B cell (primary cell): ENCODE measurements around the gene LMAN2. TPM values are rescaled to one million over a fixed set of nuclear protein-coding genes. Genes with fewer than 3 reads are reported as not detected.

ENCODE experiments used
- ATAC-seq: fragments of 200-7000 bp; cut with Tn5 transposase; one replicate; pipeline ENCODE4 v1.10.0; 2021; ENCODE audit warnings: low read depth, mild to moderate bottlenecking, moderate number of reproducible peaks, moderate library complexity
- CTCF ChIA-PET: fragments of 350-600 bp; sonication (Branson Sonifier 250); formaldehyde crosslinking; loops from one replicate; lab custom pipeline; 2021; ENCODE audit warnings: antibody characterized with exemption, inconsistent platforms; lab: Charles Lee
- POLR2A ChIA-PET: fragments of 350-600 bp; sonication (Branson Sonifier 250); formaldehyde crosslinking; loops from one replicate; lab custom pipeline; 2021; ENCODE audit warnings: antibody characterized with exemption; lab: Charles Lee
- DNase-seq: peaks from one replicate; pipeline ENCODE4 v3.0.0; 2013
- H2AFZ ChIP-seq: 2 replicates; pipeline ENCODE4 v1.6.1; 2012; ENCODE audit warnings: mild to moderate bottlenecking, low read depth, low read length; ENCODE audit not compliant: insufficient read depth, poor library complexity, severe bottlenecking
- H3K27ac ChIP-seq, 2 donors: 1 replicate in 1 of 2; 2 replicates in 1 of 2; pipeline ENCODE4 v1.5.1; 2012 to 2013; ENCODE audit warnings: low read length in 2 of 2, mild to moderate bottlenecking in 2 of 2, moderate library complexity in 1 of 2
- H3K27me3 ChIP-seq, 4 experiments: fragments of 200-600 bp in 1 of 4; sonication (generic) in 1 of 4; replicated peaks in 1 of 4; 1 replicate in 2 of 4; 2 replicates in 2 of 4; pipeline versions ENCODE4 v1.6.1 to v1.7.0; 2013 to 2016; ENCODE audit warnings: low read length in 3 of 4, mild to moderate bottlenecking in 2 of 4, mixed read lengths in 1 of 4, moderate library complexity in 1 of 4; ENCODE audit not compliant: insufficient read depth in 4 of 4, control insufficient read depth in 3 of 4; ENCODE audit errors: control extremely low read depth in 1 of 4
- H3K36me3 ChIP-seq, 2 experiments: replicated peaks in 1 of 2; 1 replicate in 1 of 2; 2 replicates in 1 of 2; pipeline versions ENCODE4 v1.6.1 to v1.7.1; 2013; ENCODE audit warnings: low read length in 1 of 2; ENCODE audit not compliant: insufficient read depth in 2 of 2, control insufficient read depth in 1 of 2; ENCODE audit errors: control extremely low read depth in 1 of 2, extremely low read depth in 1 of 2
- H3K4me1 ChIP-seq, 2 donors: fragments of 200-600 bp in 1 of 2; sonication (generic) in 1 of 2; 1 replicate in 1 of 2; 2 replicates in 1 of 2; pipeline versions ENCODE4 v1.5.1 to v1.6.1; 2013 to 2017; ENCODE audit warnings: low read length in 2 of 2; ENCODE audit not compliant: control insufficient read depth in 2 of 2, insufficient read depth in 2 of 2
- H3K4me2 ChIP-seq: replicated peaks from 2 replicates; pipeline ENCODE3; 2012; ENCODE audit warnings: mild to moderate bottlenecking, low read depth, low read length; ENCODE audit not compliant: poor library complexity, severe bottlenecking
- H3K4me3 ChIP-seq, 5 experiments: fragments of 200-600 bp in 1 of 5; sonication (generic) in 1 of 5; 1 replicate in 3 of 5; 2 replicates in 2 of 5; pipeline versions ENCODE4 v1.5.1 to v1.7.0; 2011 to 2016; ENCODE audit warnings: low read length in 4 of 5, mild to moderate bottlenecking in 4 of 5, low read depth in 2 of 5, control low read depth in 1 of 5, moderate library complexity in 1 of 5; ENCODE audit not compliant: insufficient read depth in 1 of 5; ENCODE audit errors: control extremely low read depth in 1 of 5, extremely low read depth in 1 of 5
- H3K79me2 ChIP-seq: fragments of 200-600 bp; sonication (generic); one replicate; pipeline ENCODE4 v1.6.0; 2016; ENCODE audit warnings: low read length; ENCODE audit not compliant: control insufficient read depth, insufficient read depth
- H3K9ac ChIP-seq: fragments of 200-600 bp; sonication (generic); 2 replicates; pipeline ENCODE4 v1.6.1; 2017; ENCODE audit warnings: mild to moderate bottlenecking, low read length, moderate library complexity
- H3K9me3 ChIP-seq, 3 donors: one replicate each; pipeline versions ENCODE4 v1.6.1 to v1.7.1; 2013; ENCODE audit warnings: low read length in 2 of 3; ENCODE audit not compliant: control insufficient read depth in 2 of 3, insufficient read depth in 1 of 3; ENCODE audit errors: control extremely low read depth in 1 of 3
- H4K20me1 ChIP-seq: 2 replicates; pipeline ENCODE4 v1.6.0; 2012; ENCODE audit warnings: mild to moderate bottlenecking, low read length; ENCODE audit not compliant: insufficient read depth, control insufficient read depth, poor library complexity, severe bottlenecking
- H3K27ac Mint-ChIP-seq: one replicate; pipeline ENCODE4 v1.8.0; 2021; ENCODE audit warnings: mixed read lengths
- H3K27me3 Mint-ChIP-seq: one replicate; pipeline ENCODE4 v1.8.0; 2021; ENCODE audit warnings: mixed read lengths
- H3K4me1 Mint-ChIP-seq: one replicate; pipeline ENCODE4 v1.8.0; 2021; ENCODE audit warnings: mixed read lengths
- H3K4me3 Mint-ChIP-seq: one replicate; pipeline ENCODE4 v1.8.0; 2021; ENCODE audit warnings: mixed read lengths
- H3K9me3 Mint-ChIP-seq: one replicate; pipeline ENCODE4 v1.8.0; 2022; ENCODE audit warnings: mixed read lengths; ENCODE audit not compliant: insufficient read depth
- EZH2 ChIP-seq: IDR thresholded peaks from 2 replicates; pipeline ENCODE4 v1.6.1; 2012; ENCODE audit warnings: borderline replicate concordance, low read depth, mild to moderate bottlenecking, moderate library complexity, low read length; ENCODE audit not compliant: insufficient read depth, poor library complexity, severe bottlenecking
- WGBS: methylation state at CpG from one replicate; pipeline ENCODE4 v1.1.5; 2013; ENCODE audit warnings: missing lambda C conversion rate; ENCODE audit not compliant: insufficient coverage; 5-methylcytosine and 5-hydroxymethylcytosine counted together
- intact Hi-C: fragments of 100-400 bp; cut with micrococcal nuclease; formaldehyde crosslinking; loops from one replicate; pipeline ENCODE4 v1.10.0; 2022
- polyA plus RNA-seq: library from polyadenylated mRNA; depleted of rRNA; stranded (reverse); fragments of >200 nt; gene quantifications from 2 replicates; pipeline ENCODE4 v1.2.3, GENCODE V29; 2012
- total RNA-seq, 2 donors: library from RNA; stranded (reverse); fragments of 120-200 nt in 1 of 2; gene quantifications; 1 replicate in 1 of 2; 2 replicates in 1 of 2; pipeline versions ENCODE4 v1.2.3 to v1.2.4, GENCODE V29; 2013 to 2022
- TF ChIP-seq, protein P1 (sequence below): fragments of 200-600 bp; IDR thresholded peaks from one replicate; pipeline ENCODE4 v1.8.0; 2022; ENCODE audit warnings: antibody characterized with exemption, mild to moderate bottlenecking

The LMAN2 gene
- total and polyA plus RNA-seq, 2 donors (not counting 1 experiment from before 2014, with no cell fraction given) = 99.4 to 123 TPM

DNA sequence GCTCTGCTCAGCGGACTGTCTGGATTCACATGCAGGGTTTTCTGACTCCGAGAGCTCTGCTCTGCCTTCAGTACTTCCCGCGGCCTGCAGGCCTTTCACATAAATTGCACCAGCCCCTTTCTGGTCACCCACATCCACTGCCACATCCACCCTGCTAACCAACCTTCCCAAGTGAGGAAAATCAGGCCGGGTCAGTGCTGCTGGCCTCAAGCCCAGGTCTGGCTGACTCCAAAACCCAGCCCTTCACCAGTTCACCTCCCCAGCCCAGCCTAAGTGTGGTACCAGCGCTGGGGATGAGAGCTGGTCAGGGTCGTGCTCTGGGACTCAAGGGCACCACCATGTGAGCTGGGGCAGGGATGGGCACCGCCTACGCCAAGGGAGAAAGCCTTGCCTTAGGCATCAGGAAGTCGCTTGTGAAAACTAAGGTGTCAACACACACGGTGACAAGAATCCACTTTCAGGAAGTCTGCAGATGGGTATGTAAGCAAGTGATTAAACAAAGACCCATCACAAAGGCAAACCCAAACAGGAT is 12.3 kb downstream of the LMAN2 start:
- peaks cover 69% of the 10 kb centered on the region for H3K79me2 ChIP-seq
- peaks cover 66% of the 10 kb centered on the region for H4K20me1 ChIP-seq
- H3K27me3 ChIP-seq = no peaks in the 10 kb centered on the region
- H3K9ac ChIP-seq = no peak overlapping the region
- DNase-seq (no peak), ATAC-seq (no peak)
- no peak for TF ChIP-seq EZH2
- TF ChIP-seq, protein P1, sequence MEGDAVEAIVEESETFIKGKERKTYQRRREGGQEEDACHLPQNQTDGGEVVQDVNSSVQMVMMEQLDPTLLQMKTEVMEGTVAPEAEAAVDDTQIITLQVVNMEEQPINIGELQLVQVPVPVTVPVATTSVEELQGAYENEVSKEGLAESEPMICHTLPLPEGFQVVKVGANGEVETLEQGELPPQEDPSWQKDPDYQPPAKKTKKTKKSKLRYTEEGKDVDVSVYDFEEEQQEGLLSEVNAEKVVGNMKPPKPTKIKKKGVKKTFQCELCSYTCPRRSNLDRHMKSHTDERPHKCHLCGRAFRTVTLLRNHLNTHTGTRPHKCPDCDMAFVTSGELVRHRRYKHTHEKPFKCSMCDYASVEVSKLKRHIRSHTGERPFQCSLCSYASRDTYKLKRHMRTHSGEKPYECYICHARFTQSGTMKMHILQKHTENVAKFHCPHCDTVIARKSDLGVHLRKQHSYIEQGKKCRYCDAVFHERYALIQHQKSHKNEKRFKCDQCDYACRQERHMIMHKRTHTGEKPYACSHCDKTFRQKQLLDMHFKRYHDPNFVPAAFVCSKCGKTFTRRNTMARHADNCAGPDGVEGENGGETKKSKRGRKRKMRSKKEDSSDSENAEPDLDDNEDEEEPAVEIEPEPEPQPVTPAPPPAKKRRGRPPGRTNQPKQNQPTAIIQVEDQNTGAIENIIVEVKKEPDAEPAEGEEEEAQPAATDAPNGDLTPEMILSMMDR = no peak
- H3K4me2 ChIP-seq = no peak overlapping the region
- peaks cover 0 to 73% of the 10 kb centered on the region in 2 experiments for H3K36me3 ChIP-seq
- intact Hi-C loops = no loop called here
- H3K27me3 Mint-ChIP-seq = no peaks in the 10 kb centered on the region
- H3K9me3 Mint-ChIP-seq = no peaks in the 10 kb centered on the region
- no peak overlapping the region for H3K27ac Mint-ChIP-seq
- CTCF ChIA-PET = no interaction called here
- H3K27ac ChIP-seq = no peak overlapping the region
- peaks cover 4% of the 10 kb centered on the region for H3K4me1 Mint-ChIP-seq
- H2AFZ ChIP-seq = no peak overlapping the region
- no peak overlapping the region for H3K4me3 ChIP-seq
- POLR2A ChIA-PET = no interaction called here
- H3K9me3 ChIP-seq = no peaks in the 10 kb centered on the region
- H3K4me1 ChIP-seq = no peaks in the 10 kb centered on the region
- WGBS = 90% methylated on average over 10 of the region's 11 CpGs
- no peak overlapping the region for H3K4me3 Mint-ChIP-seq

DNA sequence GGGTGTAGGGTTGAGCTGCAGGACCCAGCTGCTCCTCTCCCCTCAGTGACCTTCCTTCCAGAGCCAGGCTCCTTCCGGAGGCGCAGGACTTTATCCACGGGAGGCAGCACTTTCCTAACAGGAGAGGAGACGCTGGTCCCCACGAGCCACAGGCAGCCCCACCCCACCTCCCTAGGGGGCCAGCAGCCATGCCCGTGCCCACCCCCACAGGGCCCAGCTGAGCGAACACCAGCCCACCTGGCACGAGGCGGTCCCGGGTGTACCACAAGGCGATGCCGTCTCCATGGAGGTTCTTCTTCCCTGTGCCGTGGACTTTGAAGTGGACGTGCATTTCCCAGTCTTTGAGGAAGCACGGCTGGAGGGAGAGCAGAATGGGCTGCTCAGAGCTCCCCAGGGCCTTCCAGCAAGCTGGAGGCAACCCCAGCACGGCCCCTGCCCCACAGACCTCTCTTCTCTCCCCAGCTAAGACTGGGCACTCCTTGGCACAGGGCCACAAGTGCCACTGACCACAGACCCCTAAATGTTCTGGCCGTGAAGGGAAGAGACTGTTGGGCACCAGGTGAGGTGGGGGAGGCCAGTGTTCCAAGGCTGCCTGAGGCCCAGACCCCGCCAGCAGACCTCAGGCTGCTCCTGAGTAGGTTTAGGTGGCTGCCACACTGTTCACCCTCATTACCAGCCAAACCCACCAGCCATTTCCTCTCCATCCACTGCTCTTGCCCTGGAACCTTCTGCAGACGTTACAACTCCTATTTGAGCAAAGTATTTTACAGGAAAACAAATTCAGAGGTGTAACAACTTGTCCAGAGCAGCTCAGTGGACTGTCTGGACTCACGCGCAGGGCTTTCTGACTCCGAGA is 13.0 kb downstream of the LMAN2 start:
- DNase-seq = no peak
- Histone ChIP-seq H3K4me2 (no peak overlapping the region), H3K27ac (no peak overlapping the region), H4K20me1 (peaks cover 61% of the 10 kb centered on the region), H3K79me2 (peaks cover 62% of the 10 kb centered on the region), H3K9ac (no peak overlapping the region), H3K4me3 (no peak overlapping the region), H2AFZ (no peak overlapping the region), H3K36me3 (peaks cover 0 to 79% of the 10 kb centered on the region in 2 experiments), H3K27me3 (no peaks in the 10 kb centered on the region), H3K9me3 (no peaks in the 10 kb centered on the region), H3K4me1 (peaks cover 0 to 5% of the 10 kb centered on the region in 2 donors)
- Mint-ChIP-seq H3K4me3 (no peak overlapping the region), H3K27me3 (no peaks in the 10 kb centered on the region), H3K27ac (no peak overlapping the region), H3K4me1 (peaks cover 7% of the 10 kb centered on the region), H3K9me3 (no peaks in the 10 kb centered on the region)
- TF ChIP-seq, protein P1 = no peak
- no peak for TF ChIP-seq EZH2
- WGBS = 94% methylated on average over 21 of the region's 22 CpGs
- intact Hi-C loops = no loop called here
- ChIA-PET POLR2A (no interaction called here), CTCF (interaction anchor here (0.7 kb wide), 1 partner anchor 28 kb away, joined by 4 read pairs; no protein-coding TSS in a partner anchor)
- ATAC-seq = no peak
